IMR-90 (cell line): ENCODE measurements around the gene CAMTA1. TPM values are rescaled to one million over a fixed set of nuclear protein-coding genes. Genes with fewer than 3 reads are reported as not detected.

Experiments used
- ATAC-seq: fragments of 200-7000 bp; cut with Tn5 transposase; 2 replicates; pipeline ENCODE4 v1.9.1; 2020; ENCODE audit warnings: low read depth, mild to moderate bottlenecking, moderate library complexity
- BruUV-seq: library from RNA; stranded (reverse); fragments of 400-500 nt; replicated peaks from 2 replicates; lab custom pipeline; 2021; lab: Mats Ljungman, UMichigan
- CTCF ChIA-PET: fragments of 300-600 bp; formaldehyde crosslinking; extraction: SDS; loops from one replicate; lab custom pipeline; 2021; ENCODE audit warnings: antibody characterized with exemption; lab: Yijun Ruan, JAX
- POLR2A ChIA-PET: fragments of 300-600 bp; sonication (Branson Sonifier 250); formaldehyde crosslinking; loops from one replicate; lab custom pipeline; 2022; ENCODE audit warnings: antibody characterized with exemption; ENCODE audit not compliant: unreplicated experiment; lab: Charles Lee
- DNase-seq: peaks from one replicate; pipeline ENCODE4 v3.0.0; 2013
- H2AFZ ChIP-seq: replicated peaks from 2 replicates; pipeline ENCODE3; 2013; ENCODE audit warnings: low read length, mild to moderate bottlenecking; ENCODE audit not compliant: poor library complexity
- H2AK5ac ChIP-seq: 2 replicates; pipeline ENCODE4 v1.6.1; 2013; ENCODE audit warnings: low read depth, low read length, inconsistent platforms
- H2AK9ac ChIP-seq: replicated peaks from 2 replicates; pipeline ENCODE3; 2013; ENCODE audit warnings: mild to moderate bottlenecking, low read depth, low read length, moderate library complexity; ENCODE audit not compliant: poor library complexity
- H2BK120ac ChIP-seq: 2 replicates; pipeline ENCODE4 v1.6.1; 2013; ENCODE audit warnings: low read depth, low read length, inconsistent platforms
- H2BK15ac ChIP-seq: 3 replicates; pipeline ENCODE4 v1.6.1; 2013; ENCODE audit warnings: low read depth, low read length, inconsistent platforms
- H2BK20ac ChIP-seq: 2 replicates; pipeline ENCODE4 v1.6.1; 2013; ENCODE audit warnings: low read depth, mild to moderate bottlenecking, inconsistent platforms, low read length, moderate library complexity
- H2BK5ac ChIP-seq: 2 replicates; pipeline ENCODE4 v1.6.1; 2013; ENCODE audit warnings: mild to moderate bottlenecking, low read depth, low read length, inconsistent platforms; ENCODE audit not compliant: poor library complexity, severe bottlenecking
- H3K14ac ChIP-seq: replicated peaks from 2 replicates; pipeline ENCODE4 v1.6.1; 2013; ENCODE audit warnings: low read depth, low read length, inconsistent platforms
- H3K18ac ChIP-seq: 2 replicates; pipeline ENCODE4 v1.6.1; 2013; ENCODE audit warnings: low read depth, low read length, control low read depth
- H3K23ac ChIP-seq: 2 replicates; pipeline ENCODE4 v1.6.1; 2013; ENCODE audit warnings: low read depth, low read length, inconsistent platforms
- H3K27ac ChIP-seq: 2 replicates; pipeline ENCODE4 v1.5.1; 2013; ENCODE audit warnings: mild to moderate bottlenecking, control low read depth, low read length; ENCODE audit not compliant: insufficient read depth
- H3K27me3 ChIP-seq: 2 replicates; pipeline ENCODE4 v1.6.1; 2013; ENCODE audit warnings: low read length; ENCODE audit not compliant: control insufficient read depth, insufficient read depth
- H3K36me3 ChIP-seq: 2 replicates; pipeline ENCODE4 v1.6.1; 2013; ENCODE audit warnings: low read length, mixed read lengths; ENCODE audit not compliant: control insufficient read depth, insufficient read depth
- H3K4ac ChIP-seq: 2 replicates; pipeline ENCODE4 v1.6.1; 2013; ENCODE audit warnings: low read depth, low read length, inconsistent platforms
- H3K4me1 ChIP-seq: 2 replicates; pipeline ENCODE4 v1.6.1; 2013; ENCODE audit warnings: low read length, mixed read lengths; ENCODE audit not compliant: control insufficient read depth, insufficient read depth
- H3K4me2 ChIP-seq: 2 replicates; pipeline ENCODE4 v1.6.1; 2013; ENCODE audit warnings: low read depth, mild to moderate bottlenecking, control low read depth, low read length, moderate library complexity
- H3K4me3 ChIP-seq: 2 replicates; pipeline ENCODE4 v1.5.1; 2013; ENCODE audit warnings: low read depth, mild to moderate bottlenecking, control low read depth, low read length, moderate library complexity; ENCODE audit not compliant: insufficient read depth
- H3K56ac ChIP-seq: 2 replicates; pipeline ENCODE4 v1.6.1; 2013; ENCODE audit warnings: low read length, inconsistent platforms; ENCODE audit not compliant: insufficient read depth; ENCODE audit errors: extremely low read depth
- H3K79me1 ChIP-seq, 2 experiments: 2 replicates each; pipeline ENCODE4 v1.6.1; 2013; ENCODE audit warnings: low read length in 2 of 2, inconsistent platforms in 1 of 2, low read depth in 1 of 2
- H3K9ac ChIP-seq: 2 replicates; pipeline ENCODE4 v1.6.1; 2013; ENCODE audit warnings: low read depth, low read length, control low read depth
- H3K9me1 ChIP-seq: 2 replicates; pipeline ENCODE4 v1.6.1; 2013; ENCODE audit warnings: low read length, inconsistent platforms; ENCODE audit not compliant: insufficient read depth
- H3K9me3 ChIP-seq: 2 replicates; pipeline ENCODE4 v1.6.1; 2013; ENCODE audit warnings: low read length; ENCODE audit not compliant: control insufficient read depth, insufficient read depth
- H4K20me1 ChIP-seq: 2 replicates; pipeline ENCODE4 v1.6.1; 2013; ENCODE audit warnings: low read length, inconsistent platforms; ENCODE audit not compliant: insufficient read depth
- H4K5ac ChIP-seq: 2 replicates; pipeline ENCODE4 v1.6.1; 2013; ENCODE audit warnings: mild to moderate bottlenecking, low read depth, low read length, control low read depth
- H4K8ac ChIP-seq, 2 experiments: 2 replicates each; pipeline ENCODE4 v1.6.1; 2013; ENCODE audit warnings: low read depth in 2 of 2, low read length in 2 of 2, control low read depth in 1 of 2, inconsistent platforms in 1 of 2
- H4K91ac ChIP-seq: 2 replicates; pipeline ENCODE4 v1.6.1; 2013; ENCODE audit warnings: low read depth, low read length, inconsistent platforms; ENCODE audit not compliant: insufficient read depth
- BHLHE40 ChIP-seq: fragments of 150-350 bp; IDR thresholded peaks from 2 replicates; pipeline ENCODE4 v1.6.1; 2016; ENCODE audit warnings: mild to moderate bottlenecking, low read depth, low read length
- CEBPB ChIP-seq: IDR thresholded peaks from 2 replicates; pipeline ENCODE4 v1.6.1; 2012; ENCODE audit warnings: low read depth, low read length, improper control_type of control experiment
- CHD1 ChIP-seq: IDR thresholded peaks from 2 replicates; pipeline ENCODE4 v1.6.1; 2012; ENCODE audit warnings: low read depth, low read length, improper control_type of control experiment
- FOS ChIP-seq: fragments of 150-350 bp; IDR thresholded peaks from 2 replicates; pipeline ENCODE4 v1.6.1; 2016; ENCODE audit warnings: low read depth, low read length
- MAFK ChIP-seq: IDR thresholded peaks from 2 replicates; pipeline ENCODE4 v1.6.1; 2012; ENCODE audit warnings: low read depth, low read length, improper control_type of control experiment
- MAZ ChIP-seq: IDR thresholded peaks from 2 replicates; pipeline ENCODE4 v1.6.1; 2012; ENCODE audit warnings: low read depth, mild to moderate bottlenecking, low read length, improper control_type of control experiment, moderate library complexity, borderline replicate concordance
- MXI1 ChIP-seq: IDR thresholded peaks from 2 replicates; pipeline ENCODE4 v1.6.1; 2012; ENCODE audit warnings: low read depth, mild to moderate bottlenecking, low read length, moderate library complexity, borderline replicate concordance
- NFE2L2 ChIP-seq: fragments of 150-350 bp; IDR thresholded peaks from 2 replicates; pipeline ENCODE4 v1.6.1; 2016; ENCODE audit warnings: low read depth, mild to moderate bottlenecking, low read length
- POLR2A ChIP-seq: IDR thresholded peaks from 2 replicates; pipeline ENCODE4 v1.6.1; 2012; ENCODE audit warnings: mild to moderate bottlenecking, low read depth, low read length
- RAD21 ChIP-seq: IDR thresholded peaks from 2 replicates; pipeline ENCODE4 v1.6.1; 2012; ENCODE audit warnings: low read length, improper control_type of control experiment
- RCOR1 ChIP-seq: IDR thresholded peaks from 2 replicates; pipeline ENCODE4 v1.6.1; 2012; ENCODE audit warnings: mild to moderate bottlenecking, low read length, improper control_type of control experiment; ENCODE audit not compliant: insufficient replicate concordance
- RFX5 ChIP-seq: IDR thresholded peaks from 2 replicates; pipeline ENCODE4 v1.8.0; 2012; ENCODE audit warnings: low read depth, mild to moderate bottlenecking, low read length, moderate library complexity
- SMC3 ChIP-seq: fragments of 150-350 bp; IDR thresholded peaks from 2 replicates; pipeline ENCODE4 v1.6.1; 2016; ENCODE audit warnings: low read depth, mild to moderate bottlenecking, antibody characterized with exemption, low read length, moderate library complexity
- USF2 ChIP-seq: fragments of 150-350 bp; IDR thresholded peaks from 2 replicates; pipeline ENCODE4 v1.6.1; 2017; ENCODE audit warnings: mild to moderate bottlenecking, antibody characterized with exemption, low read length, low read depth
- WGBS, 2 experiments: methylation state at CpG; one replicate each; pipeline versions ENCODE4 v1.1.5 to v1.1.7; 2013; ENCODE audit warnings: missing lambda C conversion rate in 2 of 2; ENCODE audit not compliant: insufficient read length in 1 of 2; ENCODE audit errors: extremely low coverage in 2 of 2; 5-methylcytosine and 5-hydroxymethylcytosine counted together
- dilution Hi-C: fragments of 300-500 bp; cut with HindIII; formaldehyde crosslinking; loops from one replicate; pipeline ENCODE4 v1.14.3; 2018; ENCODE audit warnings: low sequenced_read_pairs; ENCODE audit not compliant: unreplicated experiment
- in situ Hi-C: fragments of 300-500 bp; cut with MboI; formaldehyde crosslinking; loops from 3 replicates; pipeline ENCODE4 v1.14.3; 2019; ENCODE audit warnings: low sequenced_read_pairs, inconsistent platforms, mixed read lengths
- intact Hi-C: fragments of 100-400 bp; cut with micrococcal nuclease; formaldehyde crosslinking; loops from 2 replicates; pipeline ENCODE4 v1.10.0; 2022
- polyA plus RNA-seq, 3 experiments: library from polyadenylated mRNA; depleted of rRNA; stranded (reverse); fragments of >200 nt; gene quantifications; 2 replicates each; pipeline ENCODE4 v1.2.3, GENCODE V29; 2012; ENCODE audit warnings: low replicate concordance in 1 of 3
- total RNA-seq: library from RNA; depleted of rRNA; stranded (reverse); fragments of >200 nt; gene quantifications from 2 replicates; pipeline ENCODE4 v1.2.3, GENCODE V29; 2012
- TF ChIP-seq, protein P1 (sequence below): fragments of 150-350 bp; IDR thresholded peaks from 2 replicates; pipeline ENCODE4 v1.6.1; 2016; ENCODE audit warnings: low read depth, mild to moderate bottlenecking, low read length, moderate library complexity, borderline replicate concordance
- TF ChIP-seq, protein P2 (sequence below): conservative IDR thresholded peaks from 2 replicates; pipeline ENCODE4 v1.5.1; 2012; ENCODE audit warnings: mild to moderate bottlenecking, low read depth, low read length, improper control_type of control experiment

CAMTA1 gene
- total and polyA plus RNA-seq, 2 of the 4 experiments (the other 2 are of a cell fraction), result 35.5 to 74.3 TPM

DNA sequence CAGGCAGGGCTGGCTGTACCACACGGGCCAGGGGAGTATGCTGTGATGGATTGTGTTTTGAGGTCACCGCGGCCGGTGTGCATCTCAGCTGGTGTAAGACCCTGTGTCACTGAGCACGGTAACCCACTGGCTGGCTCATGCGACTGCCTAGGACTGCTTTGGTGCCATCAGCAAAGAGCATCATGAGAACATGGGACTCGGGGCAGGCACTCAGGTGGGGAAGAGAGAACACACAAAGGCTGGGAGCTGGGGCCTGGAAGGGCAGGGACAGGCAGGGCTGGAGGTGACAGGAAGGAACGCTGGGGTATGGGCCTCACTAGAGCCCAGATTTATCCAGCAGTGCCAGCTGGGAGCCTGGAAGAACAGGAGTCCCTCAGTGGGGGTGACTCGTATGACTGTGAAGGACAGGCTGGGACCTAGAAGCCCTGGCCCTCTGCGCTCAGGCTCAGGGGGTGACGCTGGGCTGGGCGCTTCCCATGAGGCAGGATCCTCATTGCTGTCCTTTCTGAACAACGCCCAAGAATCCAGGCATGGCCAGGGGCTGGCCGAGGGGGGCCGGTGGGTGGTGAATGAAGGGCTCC is 775.4 kb downstream of the CAMTA1 start:
- Histone ChIP-seq H3K9me3 (no peaks in the 10 kb centered on the region), H4K20me1 (no peaks in the 10 kb centered on the region), H2AK5ac (no peak overlapping the region), H2AFZ (no peak overlapping the region), H3K4ac (no peak overlapping the region), H3K9me1 (no peaks in the 10 kb centered on the region), H4K8ac (no peak overlapping the region), H2BK20ac (no peak overlapping the region), H3K9ac (no peak overlapping the region), H3K56ac (no peak overlapping the region), H4K5ac (no peak overlapping the region), H3K4me2 (no peak overlapping the region), H3K18ac (no peak overlapping the region), H3K4me3 (no peak overlapping the region), H3K27ac (no peak overlapping the region), H2BK15ac (no peak overlapping the region), H3K4me1 (no peaks in the 10 kb centered on the region), H2AK9ac (no peak overlapping the region), H2BK5ac (no peak overlapping the region), H3K79me1 (no peaks in the 10 kb centered on the region), H3K23ac (no peak overlapping the region), H4K91ac (no peak overlapping the region), H2BK120ac (no peak overlapping the region), H3K14ac (no peak overlapping the region), H3K36me3 (no peaks in the 10 kb centered on the region), H3K27me3 (peaks cover 2% of the 10 kb centered on the region; the same call in 1 of the 2 replicates)
- ChIA-PET POLR2A (no interaction called here), CTCF (no interaction called here)
- in situ Hi-C loops, result no loop called here
- DNase-seq, result no peak
- intact Hi-C loops, result no loop called here
- dilution Hi-C loops, result no loop called here
- TF ChIP-seq, protein P1, sequence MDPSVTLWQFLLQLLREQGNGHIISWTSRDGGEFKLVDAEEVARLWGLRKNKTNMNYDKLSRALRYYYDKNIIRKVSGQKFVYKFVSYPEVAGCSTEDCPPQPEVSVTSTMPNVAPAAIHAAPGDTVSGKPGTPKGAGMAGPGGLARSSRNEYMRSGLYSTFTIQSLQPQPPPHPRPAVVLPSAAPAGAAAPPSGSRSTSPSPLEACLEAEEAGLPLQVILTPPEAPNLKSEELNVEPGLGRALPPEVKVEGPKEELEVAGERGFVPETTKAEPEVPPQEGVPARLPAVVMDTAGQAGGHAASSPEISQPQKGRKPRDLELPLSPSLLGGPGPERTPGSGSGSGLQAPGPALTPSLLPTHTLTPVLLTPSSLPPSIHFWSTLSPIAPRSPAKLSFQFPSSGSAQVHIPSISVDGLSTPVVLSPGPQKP, result no peak
- TF ChIP-seq CEBPB, result no peak
- TF ChIP-seq RFX5, result no peak
- TF ChIP-seq FOS, result no peak
- no peak for TF ChIP-seq MXI1
- TF ChIP-seq POLR2A, result no peak
- no peak for TF ChIP-seq NFE2L2
- no peak for TF ChIP-seq SMC3
- TF ChIP-seq MAFK, result no peak
- TF ChIP-seq BHLHE40, result no peak
- TF ChIP-seq, protein P2, sequence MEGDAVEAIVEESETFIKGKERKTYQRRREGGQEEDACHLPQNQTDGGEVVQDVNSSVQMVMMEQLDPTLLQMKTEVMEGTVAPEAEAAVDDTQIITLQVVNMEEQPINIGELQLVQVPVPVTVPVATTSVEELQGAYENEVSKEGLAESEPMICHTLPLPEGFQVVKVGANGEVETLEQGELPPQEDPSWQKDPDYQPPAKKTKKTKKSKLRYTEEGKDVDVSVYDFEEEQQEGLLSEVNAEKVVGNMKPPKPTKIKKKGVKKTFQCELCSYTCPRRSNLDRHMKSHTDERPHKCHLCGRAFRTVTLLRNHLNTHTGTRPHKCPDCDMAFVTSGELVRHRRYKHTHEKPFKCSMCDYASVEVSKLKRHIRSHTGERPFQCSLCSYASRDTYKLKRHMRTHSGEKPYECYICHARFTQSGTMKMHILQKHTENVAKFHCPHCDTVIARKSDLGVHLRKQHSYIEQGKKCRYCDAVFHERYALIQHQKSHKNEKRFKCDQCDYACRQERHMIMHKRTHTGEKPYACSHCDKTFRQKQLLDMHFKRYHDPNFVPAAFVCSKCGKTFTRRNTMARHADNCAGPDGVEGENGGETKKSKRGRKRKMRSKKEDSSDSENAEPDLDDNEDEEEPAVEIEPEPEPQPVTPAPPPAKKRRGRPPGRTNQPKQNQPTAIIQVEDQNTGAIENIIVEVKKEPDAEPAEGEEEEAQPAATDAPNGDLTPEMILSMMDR, result no peak
- TF ChIP-seq RAD21, result no peak
- TF ChIP-seq USF2, result no peak
- no peak for TF ChIP-seq CHD1
- no peak for TF ChIP-seq MAZ
- TF ChIP-seq RCOR1, result no peak
- no TSS peak for BruUV-seq
- 85% methylated on average over 12 of the region's 15 CpGs; no CpG with 5 or more reads in 1 of the 2 experiments for WGBS, 2 experiments
- no peak for ATAC-seq
